ENCODE data around the gene EIF4EBP3.

EIF4EBP3 gene

DNA sequence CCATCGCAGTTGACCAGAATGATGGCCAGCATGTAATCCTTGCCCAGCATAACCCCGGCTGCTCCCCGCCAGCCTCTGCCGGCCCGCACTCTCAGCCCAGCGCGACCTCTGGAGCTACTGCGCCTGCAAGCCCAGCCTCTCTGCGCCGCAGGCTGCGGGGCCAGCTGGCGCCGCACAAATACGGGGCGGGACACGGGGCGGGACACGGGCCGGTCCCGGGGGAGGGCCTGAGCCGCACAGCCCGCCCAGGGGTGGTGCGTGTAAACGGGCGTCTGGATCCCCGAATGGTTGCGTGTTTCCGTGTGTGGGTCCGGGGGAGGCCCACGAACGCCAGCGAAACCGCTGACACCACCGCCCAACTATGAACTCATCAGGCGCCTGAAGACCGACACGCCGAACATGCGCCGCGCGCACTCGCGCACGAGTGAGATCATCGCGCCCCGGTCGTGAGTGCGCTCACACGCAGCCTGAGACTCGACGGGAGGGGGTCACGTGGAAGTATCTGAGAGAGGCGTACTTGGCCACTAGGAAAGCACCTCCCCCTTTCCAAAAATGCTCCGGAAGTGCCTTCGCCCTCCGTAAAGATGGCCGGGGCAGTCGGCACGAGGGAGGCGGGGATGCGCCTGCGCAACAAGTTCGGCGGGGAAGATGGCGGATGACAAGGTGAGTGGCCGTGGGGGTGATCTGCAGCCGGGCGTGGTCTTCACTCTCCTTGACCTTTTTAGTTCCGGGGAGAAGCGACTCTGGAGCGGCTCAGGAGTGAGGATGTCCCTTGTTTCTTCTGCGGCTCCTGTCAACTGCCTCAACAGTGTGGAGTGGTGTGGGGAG lies 16.9 kb downstream of the EIF4EBP3 start, which contains the start of the genes APBB3 and SLC35A4:
TSS of gene APBB3 (minus strand) at position 403 of the 828 bp plus-strand sequence. CDS start at position 50, 353 bp downstream.
TSS of gene SLC35A4 (plus strand) at position 633 of the 828 bp plus-strand sequence. CDS start 2,342 bp downstream, outside the sequence.
- TF ChIP-seq EGR1 (IDR thresholded peaks at IDR 0.05) (peak; percentile 33; the same call in 1 of the 2 replicates), RAD21 (IDR thresholded peaks at IDR 0.05; ENCODE audit: low read depth) (no peak), TAF1 (IDR thresholded peaks at IDR 0.05; ENCODE audit: low read depth) (peak; percentile 82), CEBPB (IDR thresholded peaks at IDR 0.05) (no peak), USF1 (IDR thresholded peaks at IDR 0.05) (peak; percentile 94), ZBTB7A (IDR thresholded peaks at IDR 0.05; ENCODE audit: low read depth) (no peak), EP300 (IDR thresholded peaks at IDR 0.05; ENCODE audit: borderline replicate concordance) (no peak; the same call in 1 of the 2 replicates), TCF12 (IDR thresholded peaks at IDR 0.05; ENCODE audit: low read depth) (no peak; the same call in 1 of the 2 replicates), MAX (IDR thresholded peaks at IDR 0.05) (peak; percentile 99), FOXM1 (IDR thresholded peaks at IDR 0.05; ENCODE audit: borderline replicate concordance, low read depth) (no peak; the same call in 1 of the 2 replicates), YY1 (IDR thresholded peaks at IDR 0.05; ENCODE audit: low read depth) (peak; percentile 98), TEAD4 (IDR thresholded peaks at IDR 0.05) (no peak), CREB1 (IDR thresholded peaks at IDR 0.05; ENCODE audit: low read depth) (peak; percentile 85), NFIC (IDR thresholded peaks at IDR 0.05) (no peak)
- TF ChIP-seq, protein P1, sequence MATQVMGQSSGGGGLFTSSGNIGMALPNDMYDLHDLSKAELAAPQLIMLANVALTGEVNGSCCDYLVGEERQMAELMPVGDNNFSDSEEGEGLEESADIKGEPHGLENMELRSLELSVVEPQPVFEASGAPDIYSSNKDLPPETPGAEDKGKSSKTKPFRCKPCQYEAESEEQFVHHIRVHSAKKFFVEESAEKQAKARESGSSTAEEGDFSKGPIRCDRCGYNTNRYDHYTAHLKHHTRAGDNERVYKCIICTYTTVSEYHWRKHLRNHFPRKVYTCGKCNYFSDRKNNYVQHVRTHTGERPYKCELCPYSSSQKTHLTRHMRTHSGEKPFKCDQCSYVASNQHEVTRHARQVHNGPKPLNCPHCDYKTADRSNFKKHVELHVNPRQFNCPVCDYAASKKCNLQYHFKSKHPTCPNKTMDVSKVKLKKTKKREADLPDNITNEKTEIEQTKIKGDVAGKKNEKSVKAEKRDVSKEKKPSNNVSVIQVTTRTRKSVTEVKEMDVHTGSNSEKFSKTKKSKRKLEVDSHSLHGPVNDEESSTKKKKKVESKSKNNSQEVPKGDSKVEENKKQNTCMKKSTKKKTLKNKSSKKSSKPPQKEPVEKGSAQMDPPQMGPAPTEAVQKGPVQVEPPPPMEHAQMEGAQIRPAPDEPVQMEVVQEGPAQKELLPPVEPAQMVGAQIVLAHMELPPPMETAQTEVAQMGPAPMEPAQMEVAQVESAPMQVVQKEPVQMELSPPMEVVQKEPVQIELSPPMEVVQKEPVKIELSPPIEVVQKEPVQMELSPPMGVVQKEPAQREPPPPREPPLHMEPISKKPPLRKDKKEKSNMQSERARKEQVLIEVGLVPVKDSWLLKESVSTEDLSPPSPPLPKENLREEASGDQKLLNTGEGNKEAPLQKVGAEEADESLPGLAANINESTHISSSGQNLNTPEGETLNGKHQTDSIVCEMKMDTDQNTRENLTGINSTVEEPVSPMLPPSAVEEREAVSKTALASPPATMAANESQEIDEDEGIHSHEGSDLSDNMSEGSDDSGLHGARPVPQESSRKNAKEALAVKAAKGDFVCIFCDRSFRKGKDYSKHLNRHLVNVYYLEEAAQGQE (IDR thresholded peaks at IDR 0.05; ENCODE audit: low read depth) = no peak

- TF ChIP-seq CREB1 (IDR thresholded peaks at IDR 0.05; ENCODE audit: low read depth) = no peak
- TF ChIP-seq TEAD4 (IDR thresholded peaks at IDR 0.05) = no peak
- TF ChIP-seq ZBTB7A (IDR thresholded peaks at IDR 0.05; ENCODE audit: low read depth) = no peak
Measured at GRCh38 chr5:140565024-140565779, 17.7 kb downstream of the EIF4EBP3 start.

GRCh38 chr5:140565780-140566095 lies 18.3 kb downstream of the EIF4EBP3 start:
- TF ChIP-seq EP300 (IDR thresholded peaks at IDR 0.05; ENCODE audit: borderline replicate concordance) = no peak
- TF ChIP-seq CREB1 (IDR thresholded peaks at IDR 0.05; ENCODE audit: low read depth) = no peak
- TF ChIP-seq CEBPB (IDR thresholded peaks at IDR 0.05) = no peak
- no peak for TF ChIP-seq EGR1 (IDR thresholded peaks at IDR 0.05)
- no peak for TF ChIP-seq NFIC (IDR thresholded peaks at IDR 0.05)
- no peak for TF ChIP-seq TCF12 (IDR thresholded peaks at IDR 0.05; ENCODE audit: low read depth)
- TF ChIP-seq YY1 (IDR thresholded peaks at IDR 0.05; ENCODE audit: low read depth) = no peak
- TF ChIP-seq USF1 (IDR thresholded peaks at IDR 0.05) = no peak
- no peak for TF ChIP-seq MAX (IDR thresholded peaks at IDR 0.05)
- no peak for TF ChIP-seq TEAD4 (IDR thresholded peaks at IDR 0.05)
- TF ChIP-seq FOXM1 (IDR thresholded peaks at IDR 0.05; ENCODE audit: borderline replicate concordance, low read depth) = no peak
- TF ChIP-seq ZBTB7A (IDR thresholded peaks at IDR 0.05; ENCODE audit: low read depth) = no peak
- TF ChIP-seq, protein P1 (IDR thresholded peaks at IDR 0.05; ENCODE audit: low read depth) = no peak

DNA sequence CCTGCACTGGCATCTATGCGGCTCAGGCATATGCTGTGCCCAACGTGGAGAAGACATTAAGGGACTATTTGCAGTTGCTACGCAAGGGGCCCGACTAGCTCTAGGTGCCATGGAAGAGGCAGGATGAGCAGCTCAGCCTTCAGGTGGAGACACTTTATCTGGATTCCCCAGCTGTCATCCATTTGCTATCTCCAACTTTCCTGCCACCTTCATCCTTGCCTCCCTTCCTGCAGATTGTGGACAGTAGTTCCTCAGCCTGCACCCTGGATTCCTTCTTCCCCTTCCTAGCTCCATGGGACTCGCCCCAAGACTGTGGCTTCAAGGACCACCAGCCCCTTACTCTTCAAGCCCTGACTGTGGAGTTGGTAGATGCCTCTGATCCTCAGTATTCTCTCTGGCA lies 19.2 kb downstream of the EIF4EBP3 start:
- no peak for TF ChIP-seq NFIC (IDR thresholded peaks at IDR 0.05)
- no peak for TF ChIP-seq CEBPB (IDR thresholded peaks at IDR 0.05)
- TF ChIP-seq EP300 (IDR thresholded peaks at IDR 0.05; ENCODE audit: borderline replicate concordance) = no peak
- no peak for TF ChIP-seq YY1 (IDR thresholded peaks at IDR 0.05; ENCODE audit: low read depth)
- no peak for TF ChIP-seq TEAD4 (IDR thresholded peaks at IDR 0.05)
- TF ChIP-seq FOXM1 (IDR thresholded peaks at IDR 0.05; ENCODE audit: borderline replicate concordance, low read depth) = no peak
- TF ChIP-seq CREB1 (IDR thresholded peaks at IDR 0.05; ENCODE audit: low read depth) = no peak
- TF ChIP-seq USF1 (IDR thresholded peaks at IDR 0.05) = no peak
- TF ChIP-seq RAD21 (IDR thresholded peaks at IDR 0.05; ENCODE audit: low read depth) = no peak
- TF ChIP-seq EGR1 (IDR thresholded peaks at IDR 0.05) = no peak
- TF ChIP-seq MAX (IDR thresholded peaks at IDR 0.05) = no peak
- no peak for TF ChIP-seq TAF1 (IDR thresholded peaks at IDR 0.05; ENCODE audit: low read depth)
- TF ChIP-seq, protein P1 (IDR thresholded peaks at IDR 0.05; ENCODE audit: low read depth) = no peak
- no peak for TF ChIP-seq TCF12 (IDR thresholded peaks at IDR 0.05; ENCODE audit: low read depth)
- no peak for TF ChIP-seq ZBTB7A (IDR thresholded peaks at IDR 0.05; ENCODE audit: low read depth)
